K562 (cell line): ENCODE data around the gene CGREF1. TPM values are rescaled to one million over a fixed set of nuclear protein-coding genes. Genes with fewer than 3 reads are reported as not detected.

Source experiments
- ATF7 ChIP-seq: fragments of 450-650 bp; IDR thresholded peaks from 2 replicates; pipeline ENCODE4 v1.7.1; 2014; ENCODE audit warnings: mild to moderate bottlenecking, moderate library complexity
- EP400 ChIP-seq: fragments of 450-650 bp; IDR thresholded peaks from 2 replicates; pipeline ENCODE4 v1.6.1; 2017; ENCODE audit warnings: antibody characterized with exemption, mild to moderate bottlenecking, moderate library complexity
- GABPB2 ChIP-seq: fragments of 250-450 bp; sonication (Bioruptor Pico); conservative IDR thresholded peaks from 2 replicates; pipeline ENCODE4 v1.5.1; 2021; ENCODE audit warnings: mild to moderate bottlenecking
- HCFC1 ChIP-seq: IDR thresholded peaks from 2 replicates; pipeline ENCODE4 v1.6.1; 2012; ENCODE audit warnings: low read depth, low read length, improper control_type of control experiment
- KLF10 ChIP-seq: fragments of 250-450 bp; sonication (Bioruptor Pico); IDR thresholded peaks from 2 replicates; pipeline ENCODE4 v1.6.1; 2021; ENCODE audit warnings: matching md5 sums
- MAFF ChIP-seq: IDR thresholded peaks from 2 replicates; pipeline ENCODE4 v1.6.1; 2012; ENCODE audit warnings: low read length, improper control_type of control experiment
- MCM5 ChIP-seq: fragments of 450-650 bp; IDR thresholded peaks from 2 replicates; pipeline ENCODE4 v1.6.1; 2016; ENCODE audit warnings: low read depth
- MYC ChIP-seq, 2 experiments: fragments of 250-450 bp in 1 of 2; sonication (Bioruptor Pico) in 1 of 2; IDR thresholded peaks; 2 replicates each; pipeline versions ENCODE4 v1.5.1 to v1.6.1; 2012 to 2021; ENCODE audit warnings: low read depth in 2 of 2, borderline replicate concordance in 1 of 2, improper control_type of control experiment in 1 of 2, low read length in 1 of 2, mild to moderate bottlenecking in 1 of 2, moderate library complexity in 1 of 2
- NR2C2 ChIP-seq, 2 experiments: fragments of 200-800 bp in 1 of 2; sonication (Bioruptor generic) in 1 of 2; sonication (generic) in 1 of 2; formaldehyde crosslinking in 1 of 2; IDR thresholded peaks; 2 replicates each; pipeline versions ENCODE4 v1.6.1 to v1.8.0; 2016 to 2022; ENCODE audit warnings: mild to moderate bottlenecking in 1 of 2, missing compliant biosample characterization in 1 of 2, missing genetic modification characterization in 1 of 2, missing genetic modification reagents in 1 of 2
- RBFOX2 ChIP-seq: fragments of 200-400 bp; formaldehyde crosslinking; IDR thresholded peaks from 2 replicates; pipeline ENCODE4 v1.6.1; 2017; ENCODE audit warnings: low read depth, mild to moderate bottlenecking, low read length, moderate library complexity
- RBM15 ChIP-seq: fragments of 200-400 bp; formaldehyde crosslinking; IDR thresholded peaks from 2 replicates; pipeline ENCODE4 v1.6.1; 2018; ENCODE audit warnings: mild to moderate bottlenecking, low read length, moderate library complexity; ENCODE audit not compliant: insufficient read depth
- SRSF3 ChIP-seq: fragments of 200-400 bp; formaldehyde crosslinking; IDR thresholded peaks from 2 replicates; pipeline ENCODE4 v1.6.1; 2016; ENCODE audit warnings: mild to moderate bottlenecking, low read length, moderate library complexity; ENCODE audit not compliant: insufficient read depth
- TAF1 ChIP-seq: IDR thresholded peaks from 2 replicates; pipeline ENCODE4 v1.6.1; 2011; ENCODE audit warnings: mild to moderate bottlenecking, low read length, moderate library complexity; ENCODE audit not compliant: insufficient read depth, control insufficient read depth, severe bottlenecking; ENCODE audit errors: extremely low read depth
- ZNF766 ChIP-seq: fragments of 200-800 bp; sonication (Bioruptor generic); conservative IDR thresholded peaks from 2 replicates; pipeline ENCODE4 v1.6.1; 2016; ENCODE audit warnings: missing genetic modification characterization, missing compliant biosample characterization
- polyA plus RNA-seq, 8 experiments: library from polyadenylated mRNA; depleted of rRNA in 4 of 8; stranded (reverse) in 5 of 8; unstranded in 3 of 8; fragments of >200 nt; fragmentation: Nextera tagmentation in 2 of 8; fragmentation: Illumina TruSeq in 1 of 8; extraction: Ambion mirVana in 2 of 8; extraction: Trizol in 1 of 8; gene quantifications; 2 replicates each; pipeline versions ENCODE4 v1.2.1 to v1.2.3, GENCODE V29; 2011 to 2014; ENCODE audit warnings: inconsistent platforms in 1 of 8, missing spikeins in 1 of 8
- total RNA-seq, 7 experiments: library from RNA; depleted of rRNA in 6 of 7; stranded (reverse); fragments of >200 nt in 6 of 7; fragmentation: Illumina TruSeq in 2 of 7; extraction: Trizol in 2 of 7; gene quantifications; 2 replicates each; pipeline versions ENCODE4 v1.2.1 to v1.2.3, GENCODE V29; 2011 to 2021; ENCODE audit warnings: low replicate concordance in 1 of 7
- TF ChIP-seq, protein P1 (sequence below), 2 experiments: fragments of 200-800 bp in 1 of 2; sonication (Bioruptor generic) in 1 of 2; sonication (generic) in 1 of 2; formaldehyde crosslinking in 1 of 2; IDR thresholded peaks in 1 of 2; conservative IDR thresholded peaks in 1 of 2; 2 replicates each; pipeline versions ENCODE4 v1.5.0 to v1.6.1; 2016 to 2020; ENCODE audit warnings: missing compliant biosample characterization in 1 of 2, missing genetic modification characterization in 1 of 2, missing genetic modification reagents in 1 of 2
- TF ChIP-seq, protein P2 (sequence below): fragments of 450-650 bp; conservative IDR thresholded peaks from 2 replicates; pipeline ENCODE4 v1.6.1; 2016; ENCODE audit warnings: missing genetic modification characterization, low read depth, mild to moderate bottlenecking, control low read depth, missing compliant biosample characterization
- TF ChIP-seq, protein P3 (sequence below): fragments of 450-650 bp; IDR thresholded peaks from 2 replicates; pipeline ENCODE4 v1.6.1; 2018; ENCODE audit warnings: mild to moderate bottlenecking, low read depth; ENCODE audit not compliant: partially characterized antibody

Gene CGREF1
- total and polyA plus RNA-seq, 9 of the 15 experiments (the other 6 are each of a cell fraction or from before 2014, with no cell fraction given) = 0.07 to 0.50 (median 0.37) TPM

DNA sequence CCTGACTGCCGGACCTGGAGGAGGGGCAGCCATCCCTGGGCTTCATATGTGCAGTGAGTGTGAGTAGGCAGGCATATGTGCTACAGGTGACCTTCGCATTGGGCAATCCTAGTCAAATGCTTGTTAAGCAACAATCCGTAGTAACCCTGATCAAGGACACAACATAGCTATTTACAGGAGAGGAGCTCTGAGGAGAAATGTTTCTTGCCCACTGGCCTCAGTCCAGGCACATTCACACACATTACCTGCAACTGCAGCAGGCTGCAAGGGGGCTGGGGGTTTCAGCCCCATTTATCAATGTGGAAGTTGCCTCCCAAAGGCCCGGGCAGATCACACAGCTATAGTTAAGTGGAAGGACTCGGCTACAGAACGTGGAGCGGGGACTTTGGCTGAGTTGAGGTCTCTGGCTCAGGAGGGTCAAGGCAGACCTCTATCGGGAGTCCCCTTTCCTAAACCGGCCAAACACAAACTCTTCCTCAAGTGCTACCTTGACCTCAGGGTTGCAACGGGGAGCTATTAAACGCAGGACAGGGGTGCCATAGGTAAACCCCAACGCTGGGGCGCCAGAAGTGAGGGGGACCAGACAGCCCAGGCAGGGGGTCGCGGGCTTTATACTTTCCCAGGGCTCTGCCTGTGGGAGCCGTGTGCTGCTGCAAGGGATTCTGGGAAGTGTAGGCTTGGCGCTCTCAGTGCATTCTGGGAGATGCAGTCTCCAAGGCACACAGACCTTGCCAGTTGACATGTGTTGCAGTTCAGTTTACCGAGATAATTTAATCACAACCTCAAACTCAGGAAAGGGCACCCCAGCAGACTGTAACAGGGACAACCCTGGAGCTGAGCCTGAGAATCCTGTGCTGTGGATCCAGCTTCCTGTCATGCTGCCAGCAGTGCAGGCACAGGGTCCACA is 22.9 kb downstream of the CGREF1 start (continued):
- TF ChIP-seq, protein P1, sequence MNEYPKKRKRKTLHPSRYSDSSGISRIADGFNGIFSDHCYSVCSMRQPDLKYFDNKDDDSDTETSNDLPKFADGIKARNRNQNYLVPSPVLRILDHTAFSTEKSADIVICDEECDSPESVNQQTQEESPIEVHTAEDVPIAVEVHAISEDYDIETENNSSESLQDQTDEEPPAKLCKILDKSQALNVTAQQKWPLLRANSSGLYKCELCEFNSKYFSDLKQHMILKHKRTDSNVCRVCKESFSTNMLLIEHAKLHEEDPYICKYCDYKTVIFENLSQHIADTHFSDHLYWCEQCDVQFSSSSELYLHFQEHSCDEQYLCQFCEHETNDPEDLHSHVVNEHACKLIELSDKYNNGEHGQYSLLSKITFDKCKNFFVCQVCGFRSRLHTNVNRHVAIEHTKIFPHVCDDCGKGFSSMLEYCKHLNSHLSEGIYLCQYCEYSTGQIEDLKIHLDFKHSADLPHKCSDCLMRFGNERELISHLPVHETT (CRISPR knock-in tag; conservative IDR thresholded peaks at IDR 0.05 in 1 of 2, IDR thresholded peaks at IDR 0.05 in 1 of 2) = 0 out of 4 replicates have a peak, but pooled peaks of 1 of the 2 experiments have one; percentile 26
- TF ChIP-seq MYC (IDR thresholded peaks at IDR 0.05; ENCODE audit: low read depth, low read length) (peak; percentile 61; the same call in 1 of the 2 replicates), MYC (CRISPR knock-in tag; IDR thresholded peaks at IDR 0.05; ENCODE audit: borderline replicate concordance, low read depth) (no peak), EP400 (peak; percentile 17), RBFOX2 (peak; percentile 57), KLF10 (CRISPR knock-in tag) (no peak), TAF1 (peak; percentile 23), ATF7 (0 out of 2 replicates have a peak, but pooled peaks have one; percentile 18), ZNF766 (CRISPR knock-in tag) (peak; percentile 59; the same call in 1 of the 2 replicates), NR2C2 (CRISPR knock-in tag; IDR thresholded peaks at IDR 0.05) (no peak), NR2C2 (tag; IDR thresholded peaks at IDR 0.05) (0 out of 2 replicates have a peak, but pooled peaks have one; percentile 16), GABPB2 (CRISPR knock-in tag) (no peak), SRSF3 (no peak), HCFC1 (peak; percentile 94), MCM5 (no peak), MAFF (no peak), RBM15 (no peak)
- TF ChIP-seq, protein P2, sequence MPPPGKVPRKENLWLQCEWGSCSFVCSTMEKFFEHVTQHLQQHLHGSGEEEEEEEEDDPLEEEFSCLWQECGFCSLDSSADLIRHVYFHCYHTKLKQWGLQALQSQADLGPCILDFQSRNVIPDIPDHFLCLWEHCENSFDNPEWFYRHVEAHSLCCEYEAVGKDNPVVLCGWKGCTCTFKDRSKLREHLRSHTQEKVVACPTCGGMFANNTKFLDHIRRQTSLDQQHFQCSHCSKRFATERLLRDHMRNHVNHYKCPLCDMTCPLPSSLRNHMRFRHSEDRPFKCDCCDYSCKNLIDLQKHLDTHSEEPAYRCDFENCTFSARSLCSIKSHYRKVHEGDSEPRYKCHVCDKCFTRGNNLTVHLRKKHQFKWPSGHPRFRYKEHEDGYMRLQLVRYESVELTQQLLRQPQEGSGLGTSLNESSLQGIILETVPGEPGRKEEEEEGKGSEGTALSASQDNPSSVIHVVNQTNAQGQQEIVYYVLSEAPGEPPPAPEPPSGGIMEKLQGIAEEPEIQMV = no peak
- TF ChIP-seq, protein P3, sequence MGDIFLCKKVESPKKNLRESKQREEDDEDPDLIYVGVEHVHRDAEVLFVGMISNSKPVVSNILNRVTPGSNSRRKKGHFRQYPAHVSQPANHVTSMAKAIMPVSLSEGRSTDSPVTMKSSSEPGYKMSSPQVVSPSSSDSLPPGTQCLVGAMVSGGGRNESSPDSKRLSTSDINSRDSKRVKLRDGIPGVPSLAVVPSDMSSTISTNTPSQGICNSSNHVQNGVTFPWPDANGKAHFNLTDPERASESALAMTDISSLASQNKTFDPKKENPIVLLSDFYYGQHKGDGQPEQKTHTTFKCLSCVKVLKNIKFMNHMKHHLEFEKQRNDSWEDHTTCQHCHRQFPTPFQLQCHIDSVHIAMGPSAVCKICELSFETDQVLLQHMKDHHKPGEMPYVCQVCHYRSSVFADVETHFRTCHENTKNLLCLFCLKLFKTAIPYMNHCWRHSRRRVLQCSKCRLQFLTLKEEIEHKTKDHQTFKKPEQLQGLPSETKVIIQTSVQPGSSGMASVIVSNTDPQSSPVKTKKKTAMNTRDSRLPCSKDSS = no peak
